ENCODE data around the gene NINJ2. TPM values are rescaled to one million over a fixed set of nuclear protein-coding genes. Genes with fewer than 3 reads are reported as not detected.

The NINJ2 gene
- total and polyA plus RNA-seq, 9 donors = 0.48 to 3.4 (median 1.4) TPM; not detected in 2

DNA sequence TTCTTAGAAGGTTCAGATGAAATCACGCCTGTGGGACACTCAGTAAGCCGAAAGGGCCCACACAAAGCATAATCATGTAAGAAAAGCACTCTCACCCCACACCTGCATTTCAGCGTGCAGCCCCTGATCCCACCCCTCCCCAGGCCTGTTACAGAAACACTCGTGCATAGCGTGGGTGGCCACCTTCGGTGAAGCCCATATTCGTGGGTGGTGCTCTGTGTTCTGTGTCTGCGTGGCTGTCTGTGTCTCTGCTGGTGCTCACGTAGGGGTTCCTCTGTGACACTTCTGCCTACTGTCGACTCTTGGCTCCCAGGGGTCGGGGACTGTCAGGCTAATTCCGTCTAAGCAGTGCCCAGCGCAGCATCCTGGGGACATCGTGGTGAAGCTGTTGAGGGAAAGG lies 129.5 kb downstream of the NINJ2 start:
- DNase-seq = no peak
- H3K9me3 ChIP-seq = no peaks in the 10 kb centered on the region
- H3K4me1 ChIP-seq (ENCODE audit: insufficient read depth) = no peaks in the 10 kb centered on the region
- TF ChIP-seq POLR2A (IDR thresholded peaks at IDR 0.05) (no peak), EP300 (IDR thresholded peaks at IDR 0.05) (no peak)
- TF ChIP-seq, protein P1, sequence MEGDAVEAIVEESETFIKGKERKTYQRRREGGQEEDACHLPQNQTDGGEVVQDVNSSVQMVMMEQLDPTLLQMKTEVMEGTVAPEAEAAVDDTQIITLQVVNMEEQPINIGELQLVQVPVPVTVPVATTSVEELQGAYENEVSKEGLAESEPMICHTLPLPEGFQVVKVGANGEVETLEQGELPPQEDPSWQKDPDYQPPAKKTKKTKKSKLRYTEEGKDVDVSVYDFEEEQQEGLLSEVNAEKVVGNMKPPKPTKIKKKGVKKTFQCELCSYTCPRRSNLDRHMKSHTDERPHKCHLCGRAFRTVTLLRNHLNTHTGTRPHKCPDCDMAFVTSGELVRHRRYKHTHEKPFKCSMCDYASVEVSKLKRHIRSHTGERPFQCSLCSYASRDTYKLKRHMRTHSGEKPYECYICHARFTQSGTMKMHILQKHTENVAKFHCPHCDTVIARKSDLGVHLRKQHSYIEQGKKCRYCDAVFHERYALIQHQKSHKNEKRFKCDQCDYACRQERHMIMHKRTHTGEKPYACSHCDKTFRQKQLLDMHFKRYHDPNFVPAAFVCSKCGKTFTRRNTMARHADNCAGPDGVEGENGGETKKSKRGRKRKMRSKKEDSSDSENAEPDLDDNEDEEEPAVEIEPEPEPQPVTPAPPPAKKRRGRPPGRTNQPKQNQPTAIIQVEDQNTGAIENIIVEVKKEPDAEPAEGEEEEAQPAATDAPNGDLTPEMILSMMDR (IDR thresholded peaks at IDR 0.05) = no peak
- no peak overlapping the region for H3K4me3 ChIP-seq
- intact Hi-C loops (cut with DNase I) = no loop called here
- H3K27me3 ChIP-seq = no peaks in the 10 kb centered on the region
- H3K27ac ChIP-seq = no peak overlapping the region
- 89 to 93% (median 91%) methylated on average over 14 of the region's 14 CpGs for WGBS, 3 donors
- no peaks in the 10 kb centered on the region for H3K36me3 ChIP-seq

DNA sequence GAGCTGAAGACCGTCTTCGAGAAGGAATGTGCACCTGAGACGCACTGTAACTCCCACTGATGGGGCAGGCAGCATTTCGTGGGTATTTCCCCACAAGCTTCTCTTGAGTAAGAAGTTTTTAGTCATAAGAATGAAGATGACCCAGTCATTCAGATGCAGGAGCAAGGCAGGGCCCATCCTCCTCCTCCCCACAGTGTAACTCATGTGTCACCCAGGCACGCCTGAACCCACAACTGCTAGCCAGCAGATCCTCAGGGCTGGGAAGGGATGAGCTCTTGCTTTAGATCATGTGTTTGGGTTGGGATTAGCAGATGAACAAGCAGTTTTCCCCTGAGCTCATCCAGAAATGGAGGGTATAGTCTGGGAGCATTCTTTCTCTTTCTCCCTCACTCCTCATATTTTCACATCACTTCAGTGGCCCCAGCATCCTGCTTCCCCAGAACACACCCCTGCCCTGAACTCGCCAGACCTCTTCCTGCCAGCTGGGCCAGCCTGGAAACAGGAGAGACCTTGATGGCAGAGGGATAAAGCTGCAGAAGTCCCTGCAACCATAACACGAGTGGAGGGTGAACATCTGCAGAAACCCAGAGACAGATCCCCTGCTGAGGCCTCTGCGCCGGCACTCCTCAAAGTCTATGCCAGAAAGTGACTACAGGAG lies 130.2 kb downstream of the NINJ2 start:
- Histone ChIP-seq H3K9me3 (no peaks in the 10 kb centered on the region), H3K4me1 (ENCODE audit: insufficient read depth) (no peaks in the 10 kb centered on the region), H3K36me3 (no peaks in the 10 kb centered on the region), H3K4me3 (no peak overlapping the region), H3K27ac (no peak overlapping the region), H3K27me3 (no peaks in the 10 kb centered on the region)
- intact Hi-C loops (cut with DNase I) = no loop called here
- TF ChIP-seq, protein P1 (IDR thresholded peaks at IDR 0.05) = no peak
- TF ChIP-seq POLR2A (IDR thresholded peaks at IDR 0.05) (no peak), EP300 (IDR thresholded peaks at IDR 0.05) (no peak)
- WGBS, 3 donors = 82 to 83% (median 82%) methylated on average over 9 of the region's 9 CpGs
- DNase-seq = no peak

DNA sequence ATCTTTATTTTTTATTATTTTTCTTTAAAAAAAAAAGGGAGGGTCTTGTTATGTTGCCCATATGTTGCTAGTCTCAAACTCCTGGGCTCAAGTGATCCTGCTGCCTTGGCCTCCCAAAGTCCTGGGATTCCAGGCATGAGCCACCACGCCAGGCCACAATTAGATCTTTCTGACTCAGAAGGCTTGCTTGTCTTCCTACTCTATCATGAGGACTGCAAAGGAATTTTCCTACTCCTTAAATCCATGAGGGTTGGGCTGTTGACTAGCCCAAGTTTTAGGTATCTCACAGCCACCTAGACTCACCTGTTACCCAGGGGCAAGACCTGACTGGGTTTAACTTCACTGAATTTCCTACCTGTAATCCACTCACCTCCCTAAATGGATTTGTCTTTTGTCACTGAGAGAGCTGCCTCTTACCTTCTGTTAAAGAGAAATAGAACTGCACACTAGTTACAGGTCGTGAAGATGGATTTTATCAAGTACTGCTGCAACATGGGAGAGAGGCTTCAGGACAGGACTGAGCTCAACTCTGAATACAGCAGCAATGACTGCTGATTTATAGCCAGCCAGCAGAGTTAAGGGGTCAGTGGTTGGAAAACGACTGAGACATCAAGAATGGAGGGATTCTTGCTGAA lies 131.2 kb downstream of the NINJ2 start:
- H3K4me3 ChIP-seq = no peak overlapping the region
- TF ChIP-seq EP300 (IDR thresholded peaks at IDR 0.05) = no peak
- TF ChIP-seq, protein P1 (IDR thresholded peaks at IDR 0.05) = no peak
- no peak for TF ChIP-seq POLR2A (IDR thresholded peaks at IDR 0.05)
- no peak overlapping the region for H3K27ac ChIP-seq
- H3K9me3 ChIP-seq = no peaks in the 10 kb centered on the region
- H3K36me3 ChIP-seq = no peaks in the 10 kb centered on the region
- H3K4me1 ChIP-seq (ENCODE audit: insufficient read depth) = no peaks in the 10 kb centered on the region
- DNase-seq = no peak
- H3K27me3 ChIP-seq = no peaks in the 10 kb centered on the region
- WGBS, 3 donors = 71 to 77% (median 73%) methylated on average over 3 of the region's 3 CpGs
- intact Hi-C loops (cut with DNase I) = no loop called here

DNA sequence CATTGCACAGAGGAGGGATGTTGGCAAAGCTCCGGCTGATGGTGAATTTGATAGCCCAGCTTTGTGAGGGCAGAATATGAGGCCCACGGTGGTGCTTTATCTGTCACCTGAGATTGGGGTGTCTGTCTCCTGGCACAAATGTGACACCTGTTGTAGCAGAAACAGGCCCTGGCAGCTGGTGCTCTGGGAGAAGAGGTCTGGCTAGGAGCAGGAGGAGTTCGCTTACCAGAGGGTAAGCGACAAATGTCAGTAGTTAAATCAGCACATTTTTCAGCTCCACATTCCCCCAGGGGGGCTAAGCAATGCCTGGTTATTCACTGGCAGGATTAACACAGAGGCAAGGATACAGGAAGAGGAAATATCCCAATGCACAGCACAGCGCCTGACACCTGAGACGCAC lies 132.4 kb downstream of the NINJ2 start:
- TF ChIP-seq EP300 (IDR thresholded peaks at IDR 0.05) = no peak
- TF ChIP-seq POLR2A (IDR thresholded peaks at IDR 0.05) = no peak
- TF ChIP-seq, protein P1 (IDR thresholded peaks at IDR 0.05) = no peak
- no peak overlapping the region for H3K27ac ChIP-seq
- no peaks in the 10 kb centered on the region for H3K4me1 ChIP-seq (ENCODE audit: insufficient read depth)
- H3K36me3 ChIP-seq = no peaks in the 10 kb centered on the region
- H3K9me3 ChIP-seq = no peaks in the 10 kb centered on the region
- no peak overlapping the region for H3K4me3 ChIP-seq
- no peaks in the 10 kb centered on the region for H3K27me3 ChIP-seq
- intact Hi-C loops (cut with DNase I) = no loop called here
- no peak for DNase-seq
- WGBS, 3 donors = 93 to 95% (median 95%) methylated on average over 6 of the region's 6 CpGs

All from ovary (tissue), 9 donors.